HG03025 (cell line): ENCODE measurements around the gene CMKLR1.

Experiments
- ATAC-seq: cut with Tn5 transposase; IDR thresholded peaks from one replicate; pipeline ENCODE4 v1.9.1; 2021; ENCODE audit warnings: mild to moderate bottlenecking, moderate library complexity; ENCODE audit not compliant: unreplicated experiment, low FRiP score

The CMKLR1 gene

DNA sequence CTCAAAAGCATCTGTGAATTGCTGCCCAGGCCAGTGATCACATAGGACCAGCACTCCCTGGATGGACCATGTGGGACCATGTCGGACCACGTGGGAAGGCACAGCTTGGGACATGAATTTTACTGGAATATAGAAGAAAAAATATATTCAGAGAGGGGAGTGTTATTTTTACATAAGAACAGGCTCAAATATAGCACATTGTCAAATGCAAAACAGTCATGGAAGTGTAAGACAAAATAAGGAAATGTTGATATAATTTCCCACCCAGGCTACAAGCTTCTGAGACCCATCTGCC is 68.3 kb downstream of the CMKLR1 start:
- ATAC-seq: no peak

DNA sequence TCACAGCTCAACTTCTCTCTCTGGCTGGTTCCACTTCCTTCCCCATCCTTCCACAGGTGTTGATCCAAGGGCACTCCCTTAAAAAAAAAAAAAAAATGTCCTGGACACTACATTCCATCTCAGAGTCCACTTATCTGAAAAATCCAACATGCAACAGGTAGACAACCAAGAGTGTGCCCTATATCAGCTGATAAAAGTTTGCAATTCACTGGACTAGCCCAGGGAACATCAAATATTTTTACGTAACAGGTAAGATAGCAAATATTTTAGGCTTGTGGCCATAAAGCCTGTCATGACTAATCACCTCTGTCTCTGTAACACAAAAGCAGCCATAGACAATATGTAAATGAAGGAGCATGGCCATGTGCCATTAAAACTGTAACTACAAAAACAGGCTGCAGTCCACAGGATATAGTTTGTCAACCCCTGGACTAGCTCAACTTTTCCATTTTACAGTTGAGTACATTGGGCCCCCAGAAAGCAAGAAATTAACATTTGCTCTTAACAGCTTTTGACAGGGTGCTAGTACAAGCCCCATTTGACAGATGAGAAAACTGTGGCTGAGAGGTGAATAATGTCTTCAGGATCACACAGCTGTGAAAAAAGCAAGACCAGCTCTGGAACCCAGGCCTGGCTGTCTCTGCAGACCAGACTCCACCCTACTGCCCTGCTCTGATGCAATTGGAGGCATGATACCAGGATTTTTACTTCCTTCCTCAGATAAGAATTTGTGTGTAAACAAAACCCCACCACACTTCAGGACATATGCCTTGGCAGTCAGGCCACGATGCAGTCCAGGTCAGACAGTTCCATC is 68.9 kb downstream of the CMKLR1 start:
- ATAC-seq: no peak

DNA sequence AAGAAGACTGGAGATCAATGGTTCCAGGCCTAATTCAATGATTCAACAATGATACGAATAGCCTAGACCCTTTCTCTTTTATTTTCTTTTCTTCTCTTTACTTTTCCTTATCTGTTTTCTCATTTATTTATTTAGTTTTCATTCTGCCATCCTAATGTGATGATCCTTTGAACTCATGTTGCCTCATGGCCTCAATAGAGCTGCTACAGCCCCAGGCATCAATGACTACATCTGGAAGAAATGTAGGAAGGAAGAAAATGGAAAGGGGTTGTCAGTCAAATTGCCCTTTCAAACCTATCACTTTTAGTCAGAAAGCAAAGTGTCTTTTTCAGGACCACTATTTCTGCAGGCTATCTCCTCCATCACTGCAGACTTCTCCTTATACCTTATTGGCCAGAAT is 69.9 kb downstream of the CMKLR1 start:
- ATAC-seq: no peak

DNA sequence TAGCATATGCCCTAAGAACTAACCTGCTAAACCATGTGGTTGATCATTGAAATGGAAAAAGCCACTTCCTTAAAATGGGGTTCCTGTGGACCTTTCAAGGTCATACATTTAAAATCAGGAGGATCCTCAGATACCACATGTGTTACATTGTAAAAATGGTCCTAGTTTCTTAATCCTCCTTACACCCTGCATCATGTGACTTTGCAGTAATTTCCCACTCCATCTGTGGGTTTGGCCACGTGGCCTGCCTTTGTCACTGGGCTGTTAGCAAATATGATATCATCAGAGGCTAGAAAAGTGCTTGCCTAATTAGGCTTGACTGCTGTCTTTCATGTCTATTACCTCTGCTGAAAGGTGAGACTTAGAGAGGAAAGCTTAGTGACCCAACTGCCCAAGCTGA is 70.7 kb downstream of the CMKLR1 start:
- no peak for ATAC-seq

DNA sequence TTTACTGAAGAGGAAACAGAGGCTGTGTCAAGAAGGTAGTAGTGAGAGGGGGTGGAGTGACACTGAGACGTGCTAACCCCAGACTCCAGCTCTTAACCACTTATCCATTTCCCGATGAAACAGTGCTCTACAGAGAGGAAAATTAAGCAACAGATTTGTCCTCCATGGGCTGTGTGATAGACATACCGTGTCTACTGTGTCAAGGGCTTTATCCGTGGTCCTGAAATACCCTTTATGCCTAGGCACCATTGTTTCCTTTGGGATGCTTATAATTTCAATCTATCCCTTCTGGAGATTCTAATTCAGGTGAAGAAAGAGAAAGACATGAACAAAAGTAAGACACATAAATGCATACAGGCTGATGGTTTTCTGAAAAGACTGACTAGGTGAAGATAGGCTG is 71.7 kb downstream of the CMKLR1 start:
- ATAC-seq: no peak

DNA sequence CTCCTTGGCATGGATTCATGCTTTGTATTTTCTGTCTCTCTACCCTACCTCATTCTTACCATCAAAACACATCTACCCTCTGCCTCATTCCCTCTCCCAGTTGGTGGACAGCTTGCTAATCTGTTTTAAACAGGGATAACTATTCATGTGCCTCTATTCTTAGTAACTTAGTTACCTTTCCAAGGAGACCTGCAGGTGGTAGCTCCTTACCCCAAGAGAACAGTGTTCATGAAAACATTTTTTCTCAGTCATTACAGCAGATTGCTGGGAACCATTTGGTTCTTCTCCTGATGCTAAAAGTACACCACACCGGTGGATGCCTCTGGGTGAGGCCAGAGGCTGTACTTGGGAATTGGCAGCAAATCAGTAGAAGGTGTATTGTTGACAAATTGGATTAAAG is 73.0 kb downstream of the CMKLR1 start:
- no peak for ATAC-seq

DNA sequence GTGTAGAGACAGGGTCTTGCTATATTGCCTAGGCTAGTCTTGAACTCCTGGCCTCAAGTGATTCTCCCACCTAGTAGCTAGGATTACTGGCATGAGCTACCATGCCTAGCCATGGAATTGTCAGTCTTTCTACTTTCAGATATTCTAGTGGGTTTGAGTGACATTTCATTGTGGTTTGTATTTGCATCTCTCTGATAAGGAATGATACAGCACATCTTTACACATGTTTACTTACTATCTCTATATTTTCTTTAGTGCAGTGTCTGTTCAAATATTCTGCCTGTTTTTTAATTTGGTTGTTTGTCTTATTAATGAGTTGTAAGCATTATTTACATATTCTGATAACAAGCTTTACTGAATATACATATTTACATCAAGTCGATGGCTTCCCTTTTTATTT is 73.6 kb downstream of the CMKLR1 start:
- no peak for ATAC-seq

DNA sequence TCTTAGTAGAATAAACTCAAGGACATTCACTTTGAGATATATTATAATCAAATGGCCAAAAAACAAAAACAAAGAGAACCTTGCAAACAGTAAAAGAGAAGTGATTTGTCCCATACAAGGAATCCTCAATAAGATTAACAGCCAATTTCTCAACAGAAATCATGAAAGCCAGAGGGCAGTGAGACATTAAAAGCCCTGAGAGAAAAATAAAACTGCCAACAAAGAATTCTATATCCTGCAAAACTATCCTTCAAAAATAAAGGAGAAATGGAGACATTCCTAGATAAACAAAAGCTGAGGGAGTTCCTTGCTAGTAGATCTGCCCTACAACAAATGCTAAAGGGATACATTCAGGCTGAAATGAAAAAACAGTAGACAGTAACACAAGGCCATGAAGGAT is 78.1 kb downstream of the CMKLR1 start:
- ATAC-seq: no peak

DNA sequence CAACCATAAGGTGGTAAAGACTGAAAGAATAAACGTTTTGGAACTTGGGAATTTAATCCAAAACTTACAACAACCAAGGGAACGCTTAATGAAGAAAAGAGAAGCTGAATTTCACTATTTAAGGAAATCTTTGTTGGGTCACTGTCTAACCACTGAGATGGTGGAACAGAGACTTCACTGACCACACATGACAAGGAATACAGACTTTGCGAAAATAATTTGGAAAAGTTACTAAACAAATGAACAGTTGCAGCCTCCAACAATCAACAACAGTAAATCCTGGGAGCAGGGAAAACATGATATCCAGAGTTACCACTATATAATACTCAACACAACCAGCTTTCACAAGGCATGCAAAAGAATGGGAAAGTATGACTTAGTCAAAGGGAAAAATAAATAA is 79.1 kb downstream of the CMKLR1 start:
- no peak for ATAC-seq

DNA sequence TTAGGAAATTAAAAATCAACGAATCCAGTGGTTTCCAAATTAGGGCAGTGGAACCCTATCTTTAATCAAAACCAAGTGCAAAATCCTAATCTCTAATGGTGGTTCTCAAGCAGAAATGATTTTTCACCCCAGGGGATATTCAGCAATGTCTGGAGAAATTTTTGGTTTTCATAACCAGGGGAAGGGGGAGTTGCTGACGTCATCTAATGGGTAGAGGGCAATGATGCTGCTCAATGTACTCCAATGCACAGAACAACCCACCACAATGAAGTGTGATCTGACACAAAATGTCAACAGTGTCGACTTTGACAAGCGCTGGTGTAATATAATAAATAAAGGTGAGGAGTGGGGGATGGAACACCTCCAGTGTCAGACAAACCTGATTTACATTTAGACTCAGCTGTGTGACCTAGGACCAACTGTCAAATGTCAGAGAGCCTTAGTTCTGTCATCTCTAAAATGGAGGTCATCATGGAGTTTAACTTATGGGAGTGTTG is 81.5 kb downstream of the CMKLR1 start:
- no peak for ATAC-seq

DNA sequence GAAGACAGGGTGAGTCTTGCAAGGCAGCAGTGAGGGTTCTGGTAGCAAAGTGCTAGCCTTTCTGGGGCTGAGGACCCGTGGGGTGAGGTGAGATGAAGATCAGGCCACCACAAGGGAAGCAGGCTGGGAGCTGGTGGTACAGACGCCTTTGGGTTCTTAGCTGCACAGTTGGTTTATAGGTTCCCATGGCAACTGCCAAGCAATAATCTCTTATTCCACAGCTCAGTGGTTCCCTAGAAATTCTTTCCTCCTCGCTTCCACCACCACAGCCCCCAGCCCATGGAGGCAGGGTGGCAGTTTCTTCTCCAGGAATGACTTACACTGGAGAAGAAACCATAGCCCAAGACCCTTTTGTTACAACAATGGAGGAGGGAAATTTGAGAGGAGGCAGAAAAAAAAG is 82.1 kb downstream of the CMKLR1 start:
- no peak for ATAC-seq

DNA sequence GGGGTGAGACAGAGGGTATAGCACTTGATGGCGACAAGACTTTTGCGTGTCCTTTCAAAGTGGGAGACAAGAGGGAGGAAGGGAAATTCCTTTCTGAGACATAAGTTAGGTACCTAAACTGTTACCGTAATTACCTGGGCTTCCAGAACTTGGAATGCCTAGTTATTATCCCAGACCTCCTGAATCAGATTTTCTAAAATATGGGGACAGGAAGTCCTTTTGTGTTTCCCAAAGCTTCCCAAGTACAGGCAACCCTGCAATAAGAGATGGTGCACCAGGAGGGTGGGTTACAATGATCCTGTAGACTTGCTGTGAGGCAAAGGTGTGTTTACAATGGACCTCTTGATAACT is 83.9 kb downstream of the CMKLR1 start:
- no peak for ATAC-seq

DNA sequence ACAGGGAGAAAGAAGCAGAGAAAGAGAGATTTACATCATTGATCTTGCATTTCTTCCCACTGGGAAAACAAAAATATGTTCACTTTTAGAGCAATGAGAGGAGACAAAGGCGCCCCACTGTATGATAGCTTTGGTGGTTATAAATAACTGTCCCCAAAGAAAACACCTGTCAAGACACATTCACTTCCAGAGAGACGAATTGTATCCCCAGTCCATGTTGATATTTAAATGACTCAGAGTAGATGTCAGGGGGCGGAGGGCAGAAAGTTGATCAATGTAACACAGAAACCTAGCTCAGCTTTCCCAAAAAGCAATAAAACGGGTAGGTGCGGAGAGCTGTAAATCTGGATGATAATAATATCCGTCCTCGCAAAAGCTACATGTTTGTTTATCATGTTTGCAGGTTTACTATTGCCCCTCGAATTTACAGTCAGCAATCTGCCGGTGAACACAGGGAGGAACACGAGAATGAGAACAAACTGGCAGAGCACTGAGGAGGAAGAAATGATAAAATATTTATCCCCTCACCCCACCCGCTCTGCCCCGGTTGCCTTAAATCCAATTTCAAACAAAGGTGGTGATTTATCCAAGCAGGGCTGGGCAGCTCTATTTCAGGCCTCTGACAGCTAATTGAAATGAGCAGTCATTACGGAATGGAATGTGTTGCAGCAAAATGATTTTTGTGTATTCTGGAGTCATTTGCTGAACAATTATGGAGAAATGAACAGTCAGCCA is 84.4 kb downstream of the CMKLR1 start:
- ATAC-seq: no peak

DNA sequence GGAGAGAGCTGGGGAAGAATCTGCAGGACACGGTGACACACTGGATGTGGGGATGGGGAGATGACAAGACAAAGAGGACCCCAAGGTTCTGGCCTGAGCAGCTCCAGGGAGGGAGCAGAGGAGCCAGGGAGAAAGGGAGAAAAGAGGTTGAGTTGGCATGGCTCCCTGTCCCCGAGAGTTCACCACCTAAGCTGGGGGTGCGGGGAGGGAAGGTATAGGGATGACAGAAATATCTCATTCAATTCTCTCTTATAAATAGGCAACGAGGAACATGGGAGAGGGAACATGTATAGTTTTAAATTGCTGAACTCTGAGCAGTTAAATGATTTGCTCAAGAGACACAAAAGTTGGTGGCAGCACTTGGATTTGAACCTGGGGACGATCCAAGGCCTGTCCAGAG is 85.1 kb downstream of the CMKLR1 start:
- ATAC-seq: no peak

DNA sequence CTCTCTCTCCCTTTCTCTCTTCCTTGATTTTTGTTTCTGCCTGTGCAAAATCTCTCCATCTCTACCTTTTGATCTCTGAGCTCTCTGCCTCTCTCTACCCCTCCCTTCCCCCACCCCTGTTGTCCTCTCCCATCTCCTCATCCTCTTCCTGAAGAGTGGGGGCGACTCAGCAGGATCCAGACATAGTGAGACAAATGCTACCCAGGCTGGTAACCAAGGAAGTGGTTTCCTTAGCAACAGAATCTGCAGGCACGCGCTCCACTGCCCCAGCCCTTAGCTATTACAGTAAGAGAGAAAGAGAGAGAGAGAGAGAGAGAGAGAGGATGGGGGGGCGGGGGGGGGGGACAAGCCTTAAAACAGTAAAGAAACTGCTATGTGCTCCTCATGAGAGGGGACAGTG is 85.6 kb downstream of the CMKLR1 start:
- ATAC-seq: no peak

DNA sequence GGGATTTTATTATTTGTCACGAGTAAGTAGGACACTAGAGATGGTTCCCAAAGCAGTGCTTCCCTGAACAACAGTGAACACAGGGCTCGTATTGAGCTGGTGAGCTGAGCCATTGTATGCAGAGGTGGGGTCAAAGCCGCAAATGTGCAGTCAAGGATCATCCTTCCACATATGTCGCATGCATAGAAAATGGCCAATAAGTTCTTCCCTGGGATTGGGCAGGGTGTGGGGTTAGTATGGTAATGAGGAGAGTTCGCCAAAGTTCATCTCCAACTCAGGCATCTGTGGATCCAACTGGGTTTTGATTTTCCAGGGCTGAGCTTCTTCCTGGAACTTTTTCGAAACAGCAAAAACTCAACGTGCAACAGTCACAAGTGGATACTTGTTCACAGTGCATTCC is 86.6 kb downstream of the CMKLR1 start:
- no peak for ATAC-seq

DNA sequence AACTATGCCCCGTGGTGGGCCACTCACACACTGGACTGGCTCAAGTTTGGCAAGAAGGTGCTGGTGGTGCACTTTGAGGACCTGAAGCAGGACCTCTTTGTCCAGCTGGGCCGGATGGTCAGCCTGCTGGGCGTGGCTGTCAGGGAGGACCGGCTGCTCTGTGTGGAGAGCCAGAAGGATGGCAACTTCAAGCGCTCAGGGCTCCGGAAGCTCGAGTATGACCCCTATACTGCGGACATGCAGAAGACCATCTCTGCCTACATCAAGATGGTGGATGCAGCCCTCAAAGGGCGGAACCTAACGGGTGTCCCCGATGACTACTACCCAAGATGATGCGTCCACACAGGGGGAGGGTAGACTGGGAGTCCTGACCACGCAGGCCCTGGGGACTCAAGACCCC is 91.1 kb downstream of the CMKLR1 start:
- ATAC-seq: no peak

DNA sequence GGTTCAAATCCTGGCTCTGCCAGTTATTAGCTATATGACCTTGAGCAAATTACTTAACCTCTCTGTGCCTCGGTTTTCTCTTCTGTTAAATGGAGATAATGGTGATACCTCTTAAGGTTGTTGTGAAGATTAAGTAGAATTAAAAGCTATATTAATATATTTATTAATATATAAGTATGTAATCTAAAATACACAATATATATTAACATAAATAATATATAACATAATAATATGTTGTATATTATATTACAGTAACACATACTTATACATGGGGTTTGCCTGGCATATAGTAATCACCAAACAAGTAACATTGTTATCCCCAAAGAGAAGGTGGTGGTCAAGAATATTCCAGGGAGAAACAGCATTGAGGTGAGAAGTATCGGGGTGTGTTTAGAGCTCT is 92.0 kb downstream of the CMKLR1 start:
- ATAC-seq: no peak

DNA sequence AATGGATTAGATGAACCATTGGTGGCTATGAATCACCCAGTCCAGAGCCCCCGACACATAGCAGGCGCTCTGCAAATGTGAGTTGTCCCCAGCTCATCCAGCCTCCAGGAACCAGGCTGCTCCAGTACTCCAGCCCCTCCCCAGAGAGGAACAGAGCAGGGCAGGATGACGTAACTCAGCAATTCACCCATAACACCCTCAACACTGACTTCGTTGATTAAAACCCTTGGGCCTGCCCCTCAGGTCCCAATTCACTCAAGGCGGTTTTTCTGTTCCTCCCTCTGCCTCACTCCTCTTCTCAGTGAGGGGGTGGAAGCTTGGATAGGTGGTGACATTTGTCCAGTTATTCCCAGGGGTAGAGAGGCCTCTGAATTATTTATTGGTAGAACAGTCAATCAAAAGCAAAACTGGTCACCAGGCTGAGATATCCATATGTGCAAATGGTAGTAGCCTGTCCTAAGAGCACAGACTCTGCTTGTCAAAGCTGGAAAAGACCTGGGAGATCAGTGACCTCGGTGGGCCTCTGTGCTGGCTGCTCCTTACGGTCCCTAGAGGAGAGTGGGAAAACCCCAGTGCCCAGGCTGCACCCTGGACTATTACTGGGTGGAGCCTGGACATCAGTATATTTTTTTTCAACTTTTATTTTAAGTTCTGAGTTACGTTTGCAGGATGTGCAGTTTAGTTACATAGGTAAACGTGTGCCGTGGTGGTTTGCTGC is 97.0 kb downstream of the CMKLR1 start:
- ATAC-seq: no peak

DNA sequence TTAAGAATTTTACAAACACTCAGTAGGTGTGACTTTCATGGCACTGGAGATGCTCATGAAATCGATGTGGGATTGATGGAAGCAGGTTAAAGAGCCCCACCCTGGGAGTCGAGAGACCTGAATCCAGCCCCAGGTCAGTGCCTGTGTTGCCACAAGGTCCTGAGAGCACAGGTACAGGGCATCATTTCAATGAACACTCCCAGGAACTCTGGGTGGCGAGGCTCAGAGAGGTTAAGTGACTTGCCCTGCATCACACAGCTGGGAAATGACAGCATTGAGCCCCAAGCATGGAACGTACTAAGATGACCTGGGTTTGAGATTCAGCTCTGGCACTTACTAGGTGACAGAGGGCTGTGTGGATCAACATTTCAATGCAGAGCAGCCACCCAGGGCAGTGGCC is 98.2 kb downstream of the CMKLR1 start:
- no peak for ATAC-seq

DNA sequence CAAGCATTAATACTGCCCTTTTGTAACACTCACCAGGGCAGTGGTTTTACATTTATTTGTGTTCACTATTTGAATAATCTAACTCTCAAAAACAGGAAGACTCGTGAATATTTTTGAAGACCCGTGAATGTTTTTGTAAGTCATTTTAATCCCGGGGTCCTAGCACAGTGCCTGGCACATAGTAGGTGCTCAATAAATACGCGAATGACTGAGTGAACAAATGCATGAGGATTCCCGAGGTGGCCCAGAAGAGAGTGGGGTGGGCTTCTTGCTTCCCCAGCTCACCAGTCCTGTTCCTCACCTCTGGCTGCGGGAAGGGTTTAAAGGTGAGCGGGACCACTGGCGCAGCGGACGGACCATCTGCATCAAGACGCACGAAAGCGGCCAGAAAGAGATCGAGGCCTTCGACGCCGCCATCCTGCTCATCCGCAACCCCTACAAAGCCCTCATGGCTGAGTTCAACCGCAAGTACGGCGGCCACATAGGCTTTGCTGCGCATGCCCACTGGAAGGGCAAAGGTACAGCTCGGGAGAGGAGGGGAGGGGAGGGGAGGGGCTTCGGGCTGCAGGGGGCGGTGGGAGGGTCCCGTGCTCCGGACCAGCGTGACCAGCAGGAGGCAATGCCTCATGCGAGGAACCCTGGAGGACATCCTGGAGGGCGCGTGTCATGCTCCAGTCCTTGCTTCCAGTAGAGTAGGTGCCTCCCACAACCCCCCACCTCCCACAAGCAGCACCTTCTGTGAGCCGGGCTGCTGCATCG is 98.9 kb downstream of the CMKLR1 start:
- ATAC-seq: no peak
